ENCODE measurements around the gene TMUB2.

DNA sequence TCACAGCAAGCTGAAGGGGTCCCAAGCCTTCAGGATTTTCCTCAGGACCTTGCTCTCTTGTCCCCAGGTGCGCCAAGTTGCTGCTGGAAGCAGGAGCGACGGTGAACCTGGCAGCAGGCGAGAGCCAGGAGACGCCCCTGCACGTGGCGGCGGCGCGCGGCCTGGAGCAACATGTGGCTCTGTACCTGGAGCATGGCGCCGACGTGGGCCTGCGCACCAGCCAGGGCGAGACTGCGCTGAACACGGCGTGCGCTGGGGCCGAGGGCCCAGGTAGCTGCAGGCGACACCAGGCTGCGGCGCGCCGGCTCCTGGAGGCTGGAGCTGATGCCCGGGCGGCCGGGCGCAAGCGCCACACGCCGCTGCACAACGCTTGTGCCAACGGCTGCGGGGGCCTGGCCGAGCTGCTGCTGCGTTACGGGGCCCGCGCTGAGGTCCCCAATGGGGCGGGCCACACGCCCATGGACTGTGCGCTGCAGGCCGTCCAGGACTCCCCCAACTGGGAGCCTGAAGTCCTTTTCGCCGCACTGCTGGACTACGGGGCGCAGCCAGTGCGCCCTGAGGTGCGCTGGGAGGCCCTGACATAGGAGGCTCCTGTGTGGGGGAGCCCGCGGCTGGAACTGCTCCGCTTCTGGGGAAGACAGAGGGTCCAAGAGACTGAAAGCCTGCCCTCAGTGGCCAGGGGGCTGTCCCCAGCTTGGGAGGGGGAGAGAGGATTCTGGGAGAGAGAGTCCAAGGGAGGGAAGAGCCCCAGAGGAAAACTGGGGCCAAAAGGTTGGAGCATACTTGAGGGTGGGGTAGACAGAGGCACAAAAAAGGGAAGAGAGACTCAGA, 9.9 kb upstream of the TMUB2 start:
- no peak for TF ChIP-seq EZH2 (IDR thresholded peaks at IDR 0.05)
- TF ChIP-seq POLR2AphosphoS5 (IDR thresholded peaks at IDR 0.05; ENCODE audit: borderline replicate concordance, low read depth, low read length) = no peak

Measured in SK-N-MC (cell line).